Neuron (in vitro differentiated cells): ENCODE results near the gene CISD3.
A peak's percentile ranks its signal among the peaks of the same experiment; 100 is the strongest.

ENCODE experiments used
- H2AFZ ChIP-seq: one replicate; pipeline ENCODE4 v1.6.1; 2013; ENCODE audit warnings: low read depth, mild to moderate bottlenecking, inconsistent platforms, low read length, moderate library complexity
- H3K27me3 ChIP-seq: one replicate; pipeline ENCODE4 v1.6.1; 2013; ENCODE audit warnings: low read length; ENCODE audit not compliant: insufficient read depth
- H3K36me3 ChIP-seq: one replicate; pipeline ENCODE4 v1.6.1; 2013; ENCODE audit warnings: low read length; ENCODE audit not compliant: insufficient read depth
- H3K4me1 ChIP-seq: one replicate; pipeline ENCODE4 v1.6.1; 2013; ENCODE audit warnings: low read length; ENCODE audit not compliant: insufficient read depth
- H3K4me3 ChIP-seq: 2 replicates; pipeline ENCODE4 v1.5.1; 2013; ENCODE audit warnings: mild to moderate bottlenecking, low read length, moderate library complexity
- H3K9me3 ChIP-seq: one replicate; pipeline ENCODE4 v1.6.1; 2013; ENCODE audit warnings: low read length

The CISD3 gene

GRCh38 chr17:38703742-38704605 is 26.2 kb upstream of the CISD3 start:
- H3K4me1 ChIP-seq, result peaks cover 30% of the 10 kb centered on the region
- no peaks in the 10 kb centered on the region for H3K27me3 ChIP-seq
- H2AFZ ChIP-seq, result peak overlapping the region; percentile 90
- peaks cover 13% of the 10 kb centered on the region for H3K36me3 ChIP-seq
- H3K9me3 ChIP-seq, result no peaks in the 10 kb centered on the region
- peak overlapping the region; percentile 85 for H3K4me3 ChIP-seq

GRCh38 chr17:38704606-38705522 is 25.3 kb upstream of the CISD3 start, which contains the start of gene MLLT6:
Gene MLLT6 (plus strand): TSS chr17:38705273. CDS start chr17:38705633, 360 bp downstream.
- peak within 1 kb of the TSS; percentile 90 for H2AFZ ChIP-seq
- H3K27me3 ChIP-seq, result no peaks in the 10 kb centered on the region
- peaks cover 20% of the 10 kb centered on the region for H3K36me3 ChIP-seq
- H3K9me3 ChIP-seq, result no peaks in the 10 kb centered on the region
- H3K4me3 ChIP-seq, result peak within 1 kb of the TSS; percentile 85
- peaks cover 30% of the 10 kb centered on the region for H3K4me1 ChIP-seq

- H3K27me3 ChIP-seq, result no peaks in the 10 kb centered on the region
- no peaks in the 10 kb centered on the region for H3K9me3 ChIP-seq
- peak overlapping the region; percentile 69 for H3K4me3 ChIP-seq
- H3K36me3 ChIP-seq, result peaks cover 23% of the 10 kb centered on the region
- peaks cover 30% of the 10 kb centered on the region for H3K4me1 ChIP-seq
- no peak overlapping the region for H2AFZ ChIP-seq
Observed at GRCh38 chr17:38705523-38705802, 24.7 kb upstream of the CISD3 start.

DNA sequence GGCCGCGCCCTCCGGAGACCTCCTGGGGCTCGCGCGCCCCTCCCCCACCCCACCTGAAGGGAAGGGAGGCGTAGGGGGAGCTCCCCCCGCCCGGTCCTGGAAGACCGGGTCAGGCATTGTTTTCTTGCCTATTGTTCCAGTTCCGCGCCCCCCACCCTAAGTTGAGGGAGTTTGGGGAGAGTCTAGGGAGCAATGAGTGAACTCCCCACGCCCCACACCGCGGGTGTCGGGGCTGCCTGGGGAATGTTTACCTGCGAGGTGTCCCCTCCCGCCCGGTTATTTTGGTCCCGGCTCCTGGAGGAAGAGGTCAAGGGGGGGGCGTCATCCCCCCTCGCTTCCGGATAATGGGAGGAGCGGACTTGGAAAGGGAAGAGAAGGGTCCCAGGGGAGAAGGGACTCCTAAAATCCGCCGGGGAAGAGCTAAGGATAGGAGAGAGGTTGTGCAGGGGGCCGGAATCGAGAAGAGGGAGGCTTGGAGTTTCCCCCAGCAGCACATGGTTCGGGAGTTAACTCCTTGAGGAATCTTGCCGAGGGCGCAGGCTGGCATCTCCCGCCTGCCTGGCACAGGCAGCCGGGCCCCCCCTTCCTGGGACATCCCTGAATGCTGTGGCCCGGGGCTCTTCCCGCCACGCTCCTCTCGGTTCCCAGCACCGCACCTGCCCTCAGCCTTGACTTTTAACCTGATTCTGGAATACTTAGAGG is 24.2 kb upstream of the CISD3 start:
- Histone ChIP-seq H3K4me1 (peaks cover 30% of the 10 kb centered on the region), H3K9me3 (no peaks in the 10 kb centered on the region), H3K27me3 (no peaks in the 10 kb centered on the region), H2AFZ (no peak overlapping the region), H3K36me3 (peaks cover 27% of the 10 kb centered on the region), H3K4me3 (peak overlapping the region; percentile 69)

GRCh38 chr17:38706505-38707216 is 23.5 kb upstream of the CISD3 start:
- H3K36me3 ChIP-seq, result peaks cover 32% of the 10 kb centered on the region
- H2AFZ ChIP-seq, result no peak overlapping the region
- no peaks in the 10 kb centered on the region for H3K9me3 ChIP-seq
- H3K4me1 ChIP-seq, result peaks cover 27% of the 10 kb centered on the region
- H3K4me3 ChIP-seq, result peak overlapping the region; percentile 69
- H3K27me3 ChIP-seq, result no peaks in the 10 kb centered on the region

DNA sequence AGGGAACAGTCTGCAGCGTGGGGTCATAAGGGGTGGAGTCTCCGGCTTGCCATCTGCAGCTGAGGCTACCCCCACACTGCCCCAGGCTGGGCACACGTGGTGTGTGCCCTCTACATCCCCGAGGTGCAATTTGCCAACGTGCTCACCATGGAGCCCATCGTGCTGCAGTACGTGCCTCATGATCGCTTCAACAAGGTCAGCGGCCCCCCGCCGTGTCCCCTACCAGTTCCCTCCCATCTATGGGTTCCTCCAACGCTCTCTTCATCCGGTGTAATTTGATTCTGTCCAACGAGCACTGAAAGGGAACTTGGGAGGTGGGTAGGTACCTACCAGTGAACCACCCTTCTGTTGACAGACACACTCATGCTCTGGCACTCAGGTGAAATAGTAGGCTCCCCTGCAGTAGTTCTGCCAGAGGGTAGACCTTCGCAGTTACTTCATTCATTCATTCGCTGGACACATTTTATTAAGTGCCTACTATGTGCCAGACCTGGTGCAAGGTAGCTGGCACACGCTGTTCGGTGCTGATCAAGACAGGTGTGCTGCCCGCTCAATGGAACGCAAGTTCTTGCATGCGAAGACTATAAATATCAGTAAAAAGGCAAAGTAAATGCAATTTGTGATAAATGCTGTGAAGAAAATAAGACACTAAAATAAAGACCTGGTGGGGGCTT is 22.3 kb upstream of the CISD3 start:
- Histone ChIP-seq H3K36me3 (peaks cover 38% of the 10 kb centered on the region), H2AFZ (no peak overlapping the region), H3K27me3 (no peaks in the 10 kb centered on the region), H3K4me1 (peaks cover 22% of the 10 kb centered on the region), H3K4me3 (no peak overlapping the region), H3K9me3 (no peaks in the 10 kb centered on the region)

DNA sequence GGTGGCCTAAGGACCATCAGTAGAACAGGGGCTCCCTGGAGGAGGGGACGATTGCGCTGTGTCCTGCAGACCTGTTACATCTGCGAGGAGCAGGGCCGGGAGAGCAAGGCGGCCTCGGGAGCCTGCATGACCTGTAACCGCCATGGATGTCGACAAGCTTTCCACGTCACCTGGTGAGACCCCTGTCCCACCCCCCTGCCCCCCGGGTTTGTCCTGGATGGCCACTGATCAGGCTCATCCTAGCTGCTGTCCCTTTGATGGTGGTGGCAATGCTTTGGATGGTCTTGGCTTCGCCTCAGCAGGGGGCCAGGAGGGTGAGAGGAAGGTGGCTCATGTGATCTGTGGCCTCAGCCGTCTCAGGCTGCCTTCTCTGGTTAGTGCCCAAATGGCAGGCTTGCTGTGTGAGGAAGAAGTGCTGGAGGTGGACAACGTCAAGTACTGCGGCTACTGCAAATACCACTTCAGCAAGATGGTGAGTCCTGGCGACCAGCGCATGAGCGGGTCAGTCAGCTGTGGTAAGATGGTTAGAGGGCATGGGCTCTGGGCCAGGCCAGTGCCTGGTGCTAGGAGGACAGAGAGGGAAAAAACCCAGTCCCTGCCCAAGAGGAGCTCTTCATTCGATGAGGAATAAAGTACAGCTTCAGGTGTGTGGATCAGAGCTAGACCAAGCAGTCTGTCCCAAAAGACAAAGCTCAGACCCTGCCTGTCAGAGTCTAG is 20.9 kb upstream of the CISD3 start:
- H2AFZ ChIP-seq, result no peak overlapping the region
- H3K27me3 ChIP-seq, result no peaks in the 10 kb centered on the region
- H3K9me3 ChIP-seq, result no peaks in the 10 kb centered on the region
- no peak overlapping the region for H3K4me3 ChIP-seq
- peaks cover 13% of the 10 kb centered on the region for H3K4me1 ChIP-seq
- peaks cover 49% of the 10 kb centered on the region for H3K36me3 ChIP-seq

GRCh38 chr17:38709864-38710603 is 20.1 kb upstream of the CISD3 start:
- Histone ChIP-seq H3K9me3 (no peaks in the 10 kb centered on the region), H2AFZ (no peak overlapping the region), H3K36me3 (peaks cover 53% of the 10 kb centered on the region), H3K4me3 (no peak overlapping the region), H3K27me3 (no peaks in the 10 kb centered on the region), H3K4me1 (peaks cover 10% of the 10 kb centered on the region)

DNA sequence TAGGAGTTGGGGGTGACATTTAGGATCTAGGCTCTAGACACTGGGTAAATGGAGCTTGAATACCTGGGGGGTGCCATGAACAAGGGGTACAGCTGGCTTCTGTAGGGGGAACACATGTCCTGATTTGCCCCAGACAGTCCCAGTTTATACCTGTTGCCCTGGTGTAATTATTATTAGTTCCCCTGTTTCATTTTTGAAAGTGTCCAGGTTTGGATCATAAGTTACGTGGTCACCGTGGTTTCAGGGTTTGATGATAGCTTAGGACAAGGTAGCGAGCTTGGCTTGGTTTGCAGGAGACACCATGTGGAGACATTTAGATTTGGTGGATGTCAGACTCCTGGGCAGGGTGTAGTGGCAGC is 19.6 kb upstream of the CISD3 start:
- Histone ChIP-seq H3K36me3 (peaks cover 58% of the 10 kb centered on the region), H3K9me3 (no peaks in the 10 kb centered on the region), H3K4me1 (peaks cover 10% of the 10 kb centered on the region), H3K4me3 (no peak overlapping the region), H3K27me3 (no peaks in the 10 kb centered on the region), H2AFZ (no peak overlapping the region)

GRCh38 chr17:38710985-38711384 is 19.2 kb upstream of the CISD3 start:
- no peaks in the 10 kb centered on the region for H3K9me3 ChIP-seq
- H2AFZ ChIP-seq, result no peak overlapping the region
- peaks cover 62% of the 10 kb centered on the region for H3K36me3 ChIP-seq
- H3K4me1 ChIP-seq, result peaks cover 10% of the 10 kb centered on the region
- no peaks in the 10 kb centered on the region for H3K27me3 ChIP-seq
- H3K4me3 ChIP-seq, result no peak overlapping the region

GRCh38 chr17:38711792-38712571 is 18.2 kb upstream of the CISD3 start:
- no peak overlapping the region for H2AFZ ChIP-seq
- no peaks in the 10 kb centered on the region for H3K9me3 ChIP-seq
- H3K36me3 ChIP-seq, result peaks cover 70% of the 10 kb centered on the region
- H3K4me3 ChIP-seq, result no peak overlapping the region
- no peaks in the 10 kb centered on the region for H3K27me3 ChIP-seq
- H3K4me1 ChIP-seq, result no peaks in the 10 kb centered on the region
